ENCODE measurements around the gene SNRPA1.

GRCh38 chr15:101242999-101243336, 52.1 kb downstream of the SNRPA1 start:
- TF ChIP-seq CTCF (IDR thresholded peaks at IDR 0.05; ENCODE audit: low read depth, low read length), result no peak
- no peak for TF ChIP-seq POLR2A (IDR thresholded peaks at IDR 0.05; ENCODE audit: extremely low read depth, insufficient read length)
